Measurements from ENCODE around the gene DPPA4.

GRCh38 chr3:109373933-109374332 is 36.6 kb upstream of the DPPA4 start:
- TF ChIP-seq, protein P1, sequence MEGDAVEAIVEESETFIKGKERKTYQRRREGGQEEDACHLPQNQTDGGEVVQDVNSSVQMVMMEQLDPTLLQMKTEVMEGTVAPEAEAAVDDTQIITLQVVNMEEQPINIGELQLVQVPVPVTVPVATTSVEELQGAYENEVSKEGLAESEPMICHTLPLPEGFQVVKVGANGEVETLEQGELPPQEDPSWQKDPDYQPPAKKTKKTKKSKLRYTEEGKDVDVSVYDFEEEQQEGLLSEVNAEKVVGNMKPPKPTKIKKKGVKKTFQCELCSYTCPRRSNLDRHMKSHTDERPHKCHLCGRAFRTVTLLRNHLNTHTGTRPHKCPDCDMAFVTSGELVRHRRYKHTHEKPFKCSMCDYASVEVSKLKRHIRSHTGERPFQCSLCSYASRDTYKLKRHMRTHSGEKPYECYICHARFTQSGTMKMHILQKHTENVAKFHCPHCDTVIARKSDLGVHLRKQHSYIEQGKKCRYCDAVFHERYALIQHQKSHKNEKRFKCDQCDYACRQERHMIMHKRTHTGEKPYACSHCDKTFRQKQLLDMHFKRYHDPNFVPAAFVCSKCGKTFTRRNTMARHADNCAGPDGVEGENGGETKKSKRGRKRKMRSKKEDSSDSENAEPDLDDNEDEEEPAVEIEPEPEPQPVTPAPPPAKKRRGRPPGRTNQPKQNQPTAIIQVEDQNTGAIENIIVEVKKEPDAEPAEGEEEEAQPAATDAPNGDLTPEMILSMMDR (IDR thresholded peaks at IDR 0.05): no peak
- TF ChIP-seq POLR2A (IDR thresholded peaks at IDR 0.05): no peak

All from esophagus squamous epithelium (tissue), 4 donors.